ENCODE measurements around the gene CDK18. TPM values are rescaled to one million over a fixed set of nuclear protein-coding genes. Genes with fewer than 3 reads are reported as not detected.

The CDK18 gene
- total and polyA plus RNA-seq, 10 of the 15 experiments (the other 5 are each of a cell fraction or from before 2014, with no cell fraction given) = 0.13 to 4.4 (median 0.52) TPM; not detected in 2

DNA sequence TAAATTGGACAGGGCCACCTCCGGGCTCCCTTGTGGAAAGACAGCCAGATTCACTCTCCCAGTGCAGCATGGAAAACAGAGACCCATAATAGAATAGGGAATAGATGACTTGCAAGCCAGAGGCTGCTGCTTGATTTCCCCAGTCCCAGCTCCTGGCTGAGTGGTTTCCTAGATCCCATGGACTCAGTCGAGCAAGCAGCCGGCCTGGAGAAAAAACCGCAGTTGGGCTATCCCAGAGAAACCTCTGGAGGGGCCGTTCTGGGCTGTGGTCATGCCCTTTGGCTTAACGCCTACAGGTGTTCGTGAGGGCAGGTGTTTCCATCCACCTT, 65.7 kb downstream of the CDK18 start:
- no peak overlapping the region for H2AFZ ChIP-seq (ENCODE audit: control insufficient read depth, low read depth, low read length)
- POLR2A ChIA-PET = no interaction called here
- peaks cover 9 to 17% of the 10 kb centered on the region in 2 experiments for H3K27me3 ChIP-seq (replicated peaks in 1 of 2; ENCODE audit: control insufficient read depth in 2 of 2, insufficient read depth in 2 of 2, low read length in 1 of 2)
- 23% methylated on average over 7 of the region's 7 CpGs for WGBS (ENCODE audit: insufficient coverage, insufficient replicate concordance, low lambda C conversion rate, missing lambda C conversion rate)
- DNase-seq (ENCODE audit: low read depth, low spot score) = no peak
- H3K9ac ChIP-seq (ENCODE audit: control insufficient read depth, insufficient read depth, low read length) = no peak overlapping the region
- H3K79me2 ChIP-seq (ENCODE audit: control insufficient read depth, insufficient read depth, low read length) = no peaks in the 10 kb centered on the region
- RAD21 ChIA-PET (ENCODE audit: unreplicated experiment) = no interaction called here
- intact Hi-C loops (cut with micrococcal nuclease; ENCODE audit: unreplicated experiment) (no loop called here), in situ Hi-C loops (cut with MboI) (no loop called here)
- H3K4me3 ChIP-seq = no peak overlapping the region
- SMC1A ChIA-PET (ENCODE audit: uncharacterized antibody, unreplicated experiment) = interaction anchor here (1.3 kb wide), 2 partner anchors 27 to 141 kb away, joined by 3 read pairs; no protein-coding TSS in a partner anchor
- TF ChIP-seq STAT1 (conservative IDR thresholded peaks at IDR 0.05) = no peak
- H3K36me3 ChIP-seq (ENCODE audit: control insufficient read depth in 2 of 2, insufficient read depth in 2 of 2, low read length in 1 of 2) = no peaks in the 10 kb centered on the region
- H3K4me2 ChIP-seq (ENCODE audit: control insufficient read depth, insufficient read depth) = no peak overlapping the region
- no TSS peak for BruUV-seq (replicated peaks)
- no peaks in the 10 kb centered on the region for H4K20me1 ChIP-seq (ENCODE audit: control insufficient read depth, insufficient read depth)
- no peaks in the 10 kb centered on the region for H3K4me1 ChIP-seq (ENCODE audit: control insufficient read depth, insufficient read depth, low read length)
- CTCF ChIA-PET = interaction anchor here (0.8 to 1.5 kb wide), 3 partner anchors 41 to 82 kb away, joined by 3 to 5 read pairs (median 4); no protein-coding TSS in a partner anchor
- ATAC-seq = no peak
- no peak overlapping the region for H3K27ac ChIP-seq (ENCODE audit: control insufficient read depth, insufficient read depth)
- FAIRE-seq = no peak
- H3K9me3 ChIP-seq (replicated peaks; ENCODE audit: control insufficient read depth, insufficient read depth, low read length) = no peaks in the 10 kb centered on the region

DNA sequence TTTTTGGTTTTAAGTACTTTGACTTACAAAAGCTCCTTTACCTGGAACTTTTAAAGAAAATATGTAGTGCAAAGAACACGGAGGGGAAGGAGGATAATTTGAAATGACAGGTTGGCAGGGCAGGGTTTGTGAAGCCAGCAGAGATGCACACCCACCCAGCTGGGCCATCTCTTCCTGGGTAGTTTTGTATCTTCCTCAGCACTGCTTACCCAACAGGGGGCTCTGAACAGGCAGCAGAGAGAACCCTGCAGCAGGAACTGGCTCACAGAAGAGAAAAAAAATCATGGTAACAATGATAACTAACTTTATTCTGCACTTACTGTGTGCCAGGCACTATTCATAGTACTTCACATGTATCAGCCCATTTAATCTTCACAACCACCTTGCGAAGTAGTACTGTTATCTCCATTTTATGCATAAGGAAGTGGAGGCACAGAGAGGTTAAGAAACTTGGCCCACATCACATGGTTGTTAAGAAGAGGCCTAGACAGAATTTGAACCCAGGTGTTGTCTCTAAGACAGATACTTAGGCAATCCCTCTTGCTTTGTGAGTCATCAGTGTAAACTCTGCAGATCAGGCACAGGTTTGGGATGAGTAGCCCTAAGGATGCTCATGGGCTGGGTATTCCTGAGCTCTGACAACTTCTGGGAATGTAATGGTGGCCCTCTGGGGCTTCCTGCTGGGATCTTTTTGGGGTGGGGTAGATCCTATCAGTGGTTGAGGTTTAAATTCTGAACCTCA, 66.5 kb downstream of the CDK18 start:
- no peaks in the 10 kb centered on the region for H3K79me2 ChIP-seq (ENCODE audit: control insufficient read depth, insufficient read depth, low read length)
- H3K27me3 ChIP-seq (replicated peaks in 1 of 2; ENCODE audit: control insufficient read depth in 2 of 2, insufficient read depth in 2 of 2, low read length in 1 of 2) = peaks cover 9 to 17% of the 10 kb centered on the region in 2 experiments
- ATAC-seq (no peak), FAIRE-seq (no peak), DNase-seq (ENCODE audit: low read depth, low spot score) (no peak)
- no peak for TF ChIP-seq SUPT20H (IDR thresholded peaks at IDR 0.05; ENCODE audit: borderline replicate concordance, control insufficient read depth, low read depth, low read length)
- TF ChIP-seq LARP7 (IDR thresholded peaks at IDR 0.05) = no peak
- TF ChIP-seq IKZF1 (conservative IDR thresholded peaks at IDR 0.05) = no peak
- no peak for TF ChIP-seq PML (IDR thresholded peaks at IDR 0.05; ENCODE audit: low read length)
- TF ChIP-seq CHD1 (IDR thresholded peaks at IDR 0.05; ENCODE audit: low read depth, low read length) = no peak
- TF ChIP-seq NR2C2 (IDR thresholded peaks at IDR 0.05; ENCODE audit: borderline replicate concordance, control insufficient read depth, insufficient read length, low read depth) = no peak
- TF ChIP-seq CREB1 (IDR thresholded peaks at IDR 0.05; ENCODE audit: low read depth) = no peak
- TF ChIP-seq ZNF207 (IDR thresholded peaks at IDR 0.05; ENCODE audit: borderline replicate concordance) = no peak
- no peak for TF ChIP-seq HCFC1 (IDR thresholded peaks at IDR 0.05; ENCODE audit: low read length)
- no peak for TF ChIP-seq CBX5 (IDR thresholded peaks at IDR 0.05; ENCODE audit: low read depth)
- no peak for TF ChIP-seq IRF4 (IDR thresholded peaks at IDR 0.05; ENCODE audit: low read depth, low read length)
- TF ChIP-seq ZNF384 (IDR thresholded peaks at IDR 0.05; ENCODE audit: borderline replicate concordance, low read depth, low read length) = no peak
- SMC1A ChIA-PET (ENCODE audit: uncharacterized antibody, unreplicated experiment) = interaction anchor here (1.3 kb wide), 1 partner anchor 140 kb away, joined by 3 read pairs; no protein-coding TSS in a partner anchor
- H3K9ac ChIP-seq (ENCODE audit: control insufficient read depth, insufficient read depth, low read length) = no peak overlapping the region
- 24% methylated on average over 2 of the region's 2 CpGs for WGBS (ENCODE audit: insufficient coverage, insufficient replicate concordance, low lambda C conversion rate, missing lambda C conversion rate)
- H3K36me3 ChIP-seq (ENCODE audit: control insufficient read depth in 2 of 2, insufficient read depth in 2 of 2, low read length in 1 of 2) = no peaks in the 10 kb centered on the region
- no peak overlapping the region for H3K4me2 ChIP-seq (ENCODE audit: control insufficient read depth, insufficient read depth)
- RAD21 ChIA-PET (ENCODE audit: unreplicated experiment) = no interaction called here
- in situ Hi-C loops (cut with MboI) = no loop called here
- POLR2A ChIA-PET = no interaction called here
- no peaks in the 10 kb centered on the region for H4K20me1 ChIP-seq (ENCODE audit: control insufficient read depth, insufficient read depth)
- no peak overlapping the region for H2AFZ ChIP-seq (ENCODE audit: control insufficient read depth, low read depth, low read length)
- no peaks in the 10 kb centered on the region for H3K9me3 ChIP-seq (replicated peaks; ENCODE audit: control insufficient read depth, insufficient read depth, low read length)
- intact Hi-C loops (cut with micrococcal nuclease; ENCODE audit: unreplicated experiment) = no loop called here
- CTCF ChIA-PET = interaction anchor here (0.8 to 1.5 kb wide), 4 partner anchors 42 to 87 kb away, joined by 3 to 5 read pairs (median 4); no protein-coding TSS in a partner anchor
- no peak overlapping the region for H3K4me3 ChIP-seq
- no peaks in the 10 kb centered on the region for H3K4me1 ChIP-seq (ENCODE audit: control insufficient read depth, insufficient read depth, low read length)
- no peak overlapping the region for H3K27ac ChIP-seq (ENCODE audit: control insufficient read depth, insufficient read depth)
- BruUV-seq (replicated peaks) = no TSS peak

Measured in GM12878 (cell line).